ENCODE data around the gene TRIM15. TPM values are rescaled to one million over a fixed set of nuclear protein-coding genes. Genes with fewer than 3 reads are reported as not detected.

The TRIM15 gene
- total RNA-seq, 3 donors from 2014 or later (not counting 1 experiment from before 2014, with no cell fraction given) = not detected

- 84% methylated on average over 9 of the region's 10 CpGs for WGBS (ENCODE audit: insufficient coverage)
- no peaks in the 10 kb centered on the region for H3K27me3 ChIP-seq (ENCODE audit: control insufficient read depth, insufficient read depth, low read length)
- ATAC-seq (no peak), DNase-seq (no peak)
- H3K4me3 Mint-ChIP-seq = no peak overlapping the region
- no peaks in the 10 kb centered on the region for H3K36me3 Mint-ChIP-seq
- no peaks in the 10 kb centered on the region for H3K36me3 ChIP-seq (ENCODE audit: control insufficient read depth, insufficient read depth, low read length)
- no peak for TF ChIP-seq CTCF (IDR thresholded peaks at IDR 0.05)
- H3K4me3 ChIP-seq (ENCODE audit: low read length) = no peak overlapping the region
- intact Hi-C loops (cut with micrococcal nuclease) = no loop called here
- no peak overlapping the region for H3K27ac ChIP-seq (ENCODE audit: low read length)
- no peaks in the 10 kb centered on the region for H3K4me1 ChIP-seq (ENCODE audit: control insufficient read depth, insufficient read depth, low read length)
- no peaks in the 10 kb centered on the region for H3K9me3 Mint-ChIP-seq
- H3K27ac Mint-ChIP-seq = no peak overlapping the region
- peaks cover 30 to 53% of the 10 kb centered on the region in 2 donors for H3K27me3 Mint-ChIP-seq (ENCODE audit: low read depth in 2 of 2)
- no peaks in the 10 kb centered on the region for H3K9me3 ChIP-seq (ENCODE audit: control insufficient read depth, insufficient read depth, low read length)
- H3K4me1 Mint-ChIP-seq = no peaks in the 10 kb centered on the region
Measured at GRCh38 chr6:30121446-30122366, 41.6 kb upstream of the TRIM15 start.

GRCh38 chr6:30122515-30122914 is 40.8 kb upstream of the TRIM15 start:
- Mint-ChIP-seq H3K27me3 (ENCODE audit: low read depth in 2 of 2) (peaks cover 38 to 61% of the 10 kb centered on the region in 2 donors), H3K4me3 (no peak overlapping the region), H3K27ac (no peak overlapping the region), H3K4me1 (no peaks in the 10 kb centered on the region), H3K9me3 (no peaks in the 10 kb centered on the region), H3K36me3 (no peaks in the 10 kb centered on the region)
- peaks cover 2% of the 10 kb centered on the region for H3K27me3 ChIP-seq (ENCODE audit: control insufficient read depth, insufficient read depth, low read length)
- DNase-seq (no peak), ATAC-seq (no peak)
- H3K4me3 ChIP-seq (ENCODE audit: low read length) = no peak overlapping the region
- no peak overlapping the region for H3K27ac ChIP-seq (ENCODE audit: low read length)
- peaks cover under 1% of the 10 kb centered on the region for H3K4me1 ChIP-seq (ENCODE audit: control insufficient read depth, insufficient read depth, low read length)
- WGBS (ENCODE audit: insufficient coverage) = 100% methylated on average over 2 of the region's 2 CpGs
- intact Hi-C loops (cut with micrococcal nuclease) = no loop called here
- no peaks in the 10 kb centered on the region for H3K9me3 ChIP-seq (ENCODE audit: control insufficient read depth, insufficient read depth, low read length)
- no peaks in the 10 kb centered on the region for H3K36me3 ChIP-seq (ENCODE audit: control insufficient read depth, insufficient read depth, low read length)
- TF ChIP-seq CTCF (IDR thresholded peaks at IDR 0.05) = no peak

- peaks cover 5 to 7% of the 10 kb centered on the region in 2 donors for H3K4me1 Mint-ChIP-seq
- no peaks in the 10 kb centered on the region for H3K36me3 ChIP-seq (ENCODE audit: control insufficient read depth, insufficient read depth, low read length)
- intact Hi-C loops (cut with micrococcal nuclease) = no loop called here
- 39% methylated on average over 49 of the region's 50 CpGs for WGBS (ENCODE audit: insufficient coverage)
- H3K4me1 ChIP-seq (ENCODE audit: control insufficient read depth, insufficient read depth, low read length) = peaks cover 4% of the 10 kb centered on the region
- DNase-seq (no peak), ATAC-seq (no peak)
- TF ChIP-seq CTCF (IDR thresholded peaks at IDR 0.05) = no peak
- H3K9me3 ChIP-seq (ENCODE audit: control insufficient read depth, insufficient read depth, low read length) = no peaks in the 10 kb centered on the region
- H3K27me3 Mint-ChIP-seq (ENCODE audit: low read depth in 2 of 2) = peaks cover 57 to 84% of the 10 kb centered on the region in 2 donors
- no peak overlapping the region for H3K27ac Mint-ChIP-seq
- no peaks in the 10 kb centered on the region for H3K9me3 Mint-ChIP-seq
- no peak overlapping the region for H3K27ac ChIP-seq (ENCODE audit: low read length)
- no peak overlapping the region for H3K4me3 ChIP-seq (ENCODE audit: low read length)
- no peak overlapping the region for H3K4me3 Mint-ChIP-seq
- peaks cover 26% of the 10 kb centered on the region for H3K27me3 ChIP-seq (ENCODE audit: control insufficient read depth, insufficient read depth, low read length)
- H3K36me3 Mint-ChIP-seq = no peaks in the 10 kb centered on the region
Measured at GRCh38 chr6:30127238-30128093, 35.9 kb upstream of the TRIM15 start.

Data from natural killer cell (primary cell).